ENCODE data around the gene RFX5.

The RFX5 gene

DNA sequence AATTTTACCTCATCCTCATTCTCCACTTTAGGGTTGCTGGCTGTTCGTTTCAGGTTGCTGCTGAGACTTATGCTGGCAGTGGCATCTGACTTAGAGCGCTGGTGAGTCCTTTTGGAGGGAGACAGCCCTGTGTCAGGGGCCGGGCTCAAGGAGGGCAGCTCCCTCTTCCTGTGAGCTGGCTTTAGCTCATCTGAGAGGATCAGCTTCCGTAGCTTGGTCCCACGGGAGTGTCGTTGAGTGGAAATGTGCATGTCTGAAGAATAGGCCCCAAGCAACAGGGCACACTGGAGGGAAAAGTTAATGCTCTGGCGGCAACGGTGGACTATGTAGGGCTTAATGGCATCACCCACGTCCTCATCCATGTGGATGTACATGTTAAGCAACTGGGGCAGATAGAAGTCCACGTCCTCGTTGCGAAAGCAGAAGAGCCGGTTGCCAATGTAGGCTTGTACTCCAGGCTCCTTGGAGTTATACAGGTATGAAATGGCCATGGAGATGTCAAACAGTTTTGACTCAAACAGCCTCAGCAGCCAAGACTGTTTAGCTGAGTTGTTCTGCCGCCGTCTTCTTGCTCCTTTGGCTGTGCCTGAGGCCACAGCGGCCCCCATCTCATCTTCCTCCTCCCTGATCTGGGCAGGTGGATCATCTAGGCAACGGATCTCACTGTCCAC lies 31.4 kb downstream of the RFX5 start:
- DNase-seq: no peak

DNA sequence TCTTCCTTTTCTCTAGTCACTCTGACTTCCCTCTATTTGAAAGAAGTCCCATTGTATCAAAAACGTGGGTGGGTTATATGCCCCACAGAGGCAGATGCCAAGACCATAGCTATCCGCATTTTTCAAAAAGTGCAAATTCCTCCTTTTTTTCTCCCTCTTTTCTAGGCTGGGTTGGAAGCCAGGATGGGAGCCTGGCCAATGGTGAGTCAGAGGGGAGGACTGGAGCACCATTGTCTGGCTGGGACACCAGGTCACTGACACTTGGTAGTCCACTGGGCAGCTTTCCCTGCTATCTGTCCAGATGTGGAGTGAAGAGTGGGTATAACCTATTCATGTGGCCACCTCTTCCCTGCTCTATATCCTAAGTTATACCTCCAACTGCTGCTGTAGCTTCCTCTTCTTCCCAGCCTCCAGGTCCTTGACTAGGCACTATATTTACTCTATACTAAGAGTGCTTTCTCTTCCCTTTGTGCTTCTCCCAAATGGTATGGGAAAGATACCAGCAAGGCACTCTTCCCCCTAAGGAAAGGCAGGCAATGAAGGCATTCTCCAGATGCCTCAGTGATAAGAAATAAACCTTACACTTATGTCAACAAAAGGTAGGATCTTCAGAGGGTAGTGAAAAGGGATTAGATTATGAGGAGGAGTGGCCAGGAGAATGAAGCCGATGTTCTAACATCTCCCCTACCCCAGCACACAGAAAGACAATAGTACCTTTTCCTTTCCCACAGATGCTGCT lies 32.7 kb downstream of the RFX5 start:
- DNase-seq: no peak

DNA sequence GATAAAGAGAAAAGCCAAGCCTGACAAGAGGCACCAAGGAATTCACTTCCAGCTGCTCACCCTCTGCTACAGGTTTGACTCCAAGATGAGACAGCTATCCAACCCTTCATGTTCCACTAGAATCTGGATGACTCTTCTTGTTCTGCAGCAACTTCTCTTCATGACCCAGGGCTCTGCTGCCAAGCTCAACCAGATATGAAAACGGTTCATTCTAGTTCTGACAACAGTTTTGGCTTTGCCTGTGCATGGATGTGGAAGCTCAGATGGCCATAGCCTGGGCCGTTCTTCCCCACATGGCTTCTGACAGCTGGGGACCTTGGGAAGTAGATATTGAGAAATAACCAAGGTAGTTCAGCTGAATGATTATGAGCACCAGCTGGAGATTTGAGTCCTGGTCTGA lies 33.6 kb downstream of the RFX5 start:
- DNase-seq: no peak

- DNase-seq: no peak
Measured at GRCh38 chr1:151312826-151313225, 34.2 kb downstream of the RFX5 start.

GRCh38 chr1:151312411-151312810 lies 34.6 kb downstream of the RFX5 start:
- DNase-seq: no peak

DNA sequence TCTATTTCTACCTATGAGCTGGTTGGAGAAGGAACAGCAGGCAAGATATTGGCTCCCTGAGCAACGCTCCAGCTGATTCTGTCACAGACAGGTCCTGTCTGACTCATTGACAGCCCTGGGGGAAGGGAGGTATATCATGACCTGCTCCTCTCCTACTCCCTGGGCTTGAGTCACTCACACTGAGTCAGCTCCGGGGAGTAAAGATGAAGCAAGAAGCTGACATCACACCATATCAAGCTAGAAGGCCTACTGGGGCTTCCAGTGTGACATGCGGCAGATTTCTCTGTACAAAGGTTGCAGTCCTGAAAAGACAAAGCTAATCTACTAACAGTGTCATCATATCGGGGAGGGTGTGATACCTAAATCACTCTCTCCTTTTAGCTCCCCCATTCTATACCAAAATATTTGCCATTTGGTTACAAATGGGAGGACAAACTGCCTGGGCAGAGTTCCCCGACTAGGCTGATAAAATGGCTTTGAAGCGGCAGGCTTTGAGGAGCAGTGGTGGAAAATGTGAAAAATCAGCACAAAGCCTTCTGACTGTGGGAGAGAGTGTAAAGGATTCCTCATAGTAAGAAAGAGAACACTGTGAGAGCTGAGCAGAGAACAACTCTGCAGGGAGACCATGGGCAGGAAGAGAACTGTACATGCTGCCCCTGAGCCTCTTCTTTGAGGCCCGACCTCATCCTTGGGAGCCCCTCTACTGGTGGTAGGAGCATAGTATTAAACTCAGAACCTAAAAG lies 35.3 kb downstream of the RFX5 start:
- peak; percentile 42 for DNase-seq

- no peak for DNase-seq
Measured at GRCh38 chr1:151311011-151311410, 36.0 kb downstream of the RFX5 start.

- DNase-seq: no peak
Measured at GRCh38 chr1:151309811-151310323, 37.2 kb downstream of the RFX5 start.

DNA sequence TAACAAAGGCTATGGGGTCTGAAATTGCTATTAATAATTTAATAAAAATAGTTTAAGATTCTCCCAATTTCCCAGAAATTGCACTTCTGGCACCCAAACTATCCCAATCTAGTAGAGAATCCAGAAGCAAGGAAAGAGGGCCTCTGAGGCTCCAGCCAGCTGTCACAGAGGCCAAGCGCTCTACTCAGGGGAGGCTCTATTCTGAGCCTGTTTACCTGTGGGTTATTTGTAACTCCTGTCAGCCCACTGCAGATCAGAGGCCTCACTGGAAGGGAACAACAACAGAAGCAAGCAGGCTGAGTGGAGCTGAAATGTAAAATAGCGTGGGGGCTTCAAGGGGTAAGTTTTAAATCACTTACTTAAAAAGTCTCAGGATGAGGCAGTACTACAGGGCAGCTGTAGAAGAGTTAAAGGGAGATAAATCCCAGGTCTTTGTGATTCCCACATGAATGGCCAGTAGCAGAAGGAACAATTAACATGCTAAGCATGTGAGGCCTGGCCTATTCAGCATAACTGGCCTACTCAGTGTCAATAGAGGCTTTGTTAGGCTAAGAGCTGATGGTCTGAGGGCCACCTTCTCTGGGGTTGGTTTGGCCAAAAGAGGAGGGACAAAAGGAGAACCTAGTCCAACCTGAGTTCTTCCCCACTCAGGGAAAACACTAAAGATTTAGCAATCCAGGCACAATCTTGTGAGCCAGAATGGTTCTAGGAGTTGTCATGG lies 52.1 kb downstream of the RFX5 start:
- no peak for DNase-seq

DNA sequence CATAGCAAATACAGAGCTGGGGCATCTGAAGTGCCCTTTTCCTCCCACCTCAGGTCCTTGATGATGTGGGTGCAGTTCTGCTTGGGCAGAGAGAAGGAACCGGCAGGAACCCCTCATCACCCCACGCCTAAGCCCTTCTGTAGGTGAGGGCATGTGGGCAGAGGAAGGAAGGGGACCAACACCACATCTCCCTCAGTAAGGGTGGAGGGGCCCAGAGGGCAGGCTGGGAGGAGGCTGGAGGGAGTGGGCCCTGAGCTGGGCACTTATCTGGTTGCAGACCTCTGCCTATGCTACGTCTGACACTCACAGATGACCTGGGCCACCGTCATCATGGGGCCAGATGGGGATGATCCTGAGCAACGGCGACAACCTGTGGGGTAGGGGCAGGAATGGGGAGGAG lies 54.0 kb downstream of the RFX5 start:
- DNase-seq: no peak

- no peak for DNase-seq
Measured at GRCh38 chr1:151292207-151293030, 54.6 kb downstream of the RFX5 start.

DNA sequence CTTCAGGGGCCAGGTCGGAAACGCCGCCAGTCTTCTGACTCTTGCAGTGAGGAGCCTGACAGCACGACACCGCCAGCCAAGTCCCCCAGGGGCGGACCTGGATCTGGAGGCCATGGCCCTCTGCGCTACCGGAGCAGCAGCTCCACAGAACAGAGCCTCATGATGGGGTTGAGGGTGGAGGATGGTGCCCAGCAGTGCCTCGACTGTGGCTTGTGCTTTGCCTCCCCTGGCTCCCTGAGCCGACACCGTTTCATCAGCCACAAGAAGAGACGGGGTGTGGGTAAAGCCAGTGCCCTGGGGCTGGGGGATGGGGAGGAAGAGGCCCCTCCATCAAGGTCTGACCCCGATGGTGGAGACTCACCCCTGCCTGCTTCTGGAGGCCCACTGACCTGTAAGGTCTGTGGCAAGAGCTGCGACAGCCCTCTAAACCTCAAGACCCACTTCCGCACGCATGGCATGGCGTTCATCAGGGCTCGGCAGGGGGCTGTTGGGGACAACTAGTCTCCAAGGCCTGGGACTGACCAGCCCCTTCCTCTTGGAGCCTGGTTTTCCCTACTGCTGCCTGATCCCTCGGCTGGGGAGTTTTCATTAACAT lies 56.2 kb downstream of the RFX5 start:
- DNase-seq: no peak
